Measurements from ENCODE around the gene TMEM248. TPM values are rescaled to one million over a fixed set of nuclear protein-coding genes. Genes with fewer than 3 reads are reported as not detected.

Gene TMEM248
- total RNA-seq, 3 donors from 2014 or later (not counting 1 experiment from before 2014, with no cell fraction given), result 97.3 to 105 (median 103) TPM

DNA sequence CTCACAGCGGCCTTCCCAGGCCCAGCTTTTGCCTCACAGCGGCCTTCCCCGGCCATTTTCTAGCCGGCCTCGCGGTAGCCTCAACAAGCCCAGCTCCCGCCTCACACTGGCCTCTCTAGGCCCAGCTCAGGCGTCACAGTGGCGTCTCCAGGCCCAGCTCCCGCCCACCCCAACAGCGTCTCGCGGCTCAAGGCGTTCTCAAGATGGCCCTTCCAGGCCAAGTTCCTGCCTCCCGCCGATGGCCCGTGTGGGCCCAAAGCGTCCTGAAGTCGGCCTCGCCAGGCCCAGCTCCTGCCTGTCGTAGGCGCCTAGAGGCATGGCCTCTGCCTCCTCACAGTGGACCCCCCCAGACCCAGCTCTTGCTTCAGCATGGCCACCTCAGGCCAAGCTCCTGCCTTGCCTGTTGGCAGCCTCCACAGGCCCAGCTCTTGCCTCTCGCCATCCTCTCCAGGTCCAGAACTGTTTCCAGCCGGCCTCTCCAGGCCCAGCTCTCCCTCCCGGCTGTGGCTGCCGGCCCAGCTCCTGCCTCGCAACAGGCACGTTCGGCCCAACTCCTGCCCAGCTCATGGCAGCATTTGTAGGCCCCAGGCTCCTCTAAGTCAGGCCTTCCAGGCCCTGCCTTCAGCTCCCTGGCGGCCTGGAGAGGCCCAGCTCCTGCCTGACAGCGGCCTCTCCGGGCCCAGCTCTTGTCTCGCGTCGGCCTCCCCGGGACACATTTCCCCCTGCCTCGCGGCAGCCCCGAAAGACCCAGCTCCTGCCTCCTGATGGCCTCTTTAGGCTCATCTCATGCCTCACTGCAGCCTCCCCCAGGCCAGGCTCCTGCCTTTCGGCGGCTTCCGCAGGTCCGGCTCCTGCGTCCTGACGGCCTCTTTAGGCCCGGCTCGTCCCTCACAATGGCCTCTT is 18.8 kb upstream of the TMEM248 start:
- H3K27me3 Mint-ChIP-seq (ENCODE audit: low read depth in 2 of 2), result no peaks in the 10 kb centered on the region
- H3K4me3 ChIP-seq (ENCODE audit: low read length), result no peak overlapping the region
- intact Hi-C loops (cut with micrococcal nuclease), result no loop called here
- no peak for ATAC-seq
- H3K27ac Mint-ChIP-seq, result peak overlapping the region in 1 of 2 donors; percentile 37
- no peak overlapping the region for H3K4me3 Mint-ChIP-seq
- no peaks in the 10 kb centered on the region for H3K36me3 Mint-ChIP-seq
- no peak for DNase-seq
- H3K36me3 ChIP-seq (ENCODE audit: control insufficient read depth, insufficient read depth, low read length), result peaks cover 2% of the 10 kb centered on the region
- no peaks in the 10 kb centered on the region for H3K4me1 ChIP-seq (ENCODE audit: control insufficient read depth, insufficient read depth, low read length)
- H3K27ac ChIP-seq (ENCODE audit: low read length), result no peak overlapping the region
- H3K27me3 ChIP-seq (ENCODE audit: control insufficient read depth, insufficient read depth, low read length), result no peaks in the 10 kb centered on the region
- no peaks in the 10 kb centered on the region for H3K9me3 ChIP-seq (ENCODE audit: control insufficient read depth, insufficient read depth, low read length)
- H3K4me1 Mint-ChIP-seq, result no peaks in the 10 kb centered on the region
- H3K9me3 Mint-ChIP-seq, result no peaks in the 10 kb centered on the region
- WGBS (ENCODE audit: insufficient coverage), result 97% methylated on average over 47 of the region's 47 CpGs
- TF ChIP-seq, protein P1, sequence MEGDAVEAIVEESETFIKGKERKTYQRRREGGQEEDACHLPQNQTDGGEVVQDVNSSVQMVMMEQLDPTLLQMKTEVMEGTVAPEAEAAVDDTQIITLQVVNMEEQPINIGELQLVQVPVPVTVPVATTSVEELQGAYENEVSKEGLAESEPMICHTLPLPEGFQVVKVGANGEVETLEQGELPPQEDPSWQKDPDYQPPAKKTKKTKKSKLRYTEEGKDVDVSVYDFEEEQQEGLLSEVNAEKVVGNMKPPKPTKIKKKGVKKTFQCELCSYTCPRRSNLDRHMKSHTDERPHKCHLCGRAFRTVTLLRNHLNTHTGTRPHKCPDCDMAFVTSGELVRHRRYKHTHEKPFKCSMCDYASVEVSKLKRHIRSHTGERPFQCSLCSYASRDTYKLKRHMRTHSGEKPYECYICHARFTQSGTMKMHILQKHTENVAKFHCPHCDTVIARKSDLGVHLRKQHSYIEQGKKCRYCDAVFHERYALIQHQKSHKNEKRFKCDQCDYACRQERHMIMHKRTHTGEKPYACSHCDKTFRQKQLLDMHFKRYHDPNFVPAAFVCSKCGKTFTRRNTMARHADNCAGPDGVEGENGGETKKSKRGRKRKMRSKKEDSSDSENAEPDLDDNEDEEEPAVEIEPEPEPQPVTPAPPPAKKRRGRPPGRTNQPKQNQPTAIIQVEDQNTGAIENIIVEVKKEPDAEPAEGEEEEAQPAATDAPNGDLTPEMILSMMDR (IDR thresholded peaks at IDR 0.05), result no peak

DNA sequence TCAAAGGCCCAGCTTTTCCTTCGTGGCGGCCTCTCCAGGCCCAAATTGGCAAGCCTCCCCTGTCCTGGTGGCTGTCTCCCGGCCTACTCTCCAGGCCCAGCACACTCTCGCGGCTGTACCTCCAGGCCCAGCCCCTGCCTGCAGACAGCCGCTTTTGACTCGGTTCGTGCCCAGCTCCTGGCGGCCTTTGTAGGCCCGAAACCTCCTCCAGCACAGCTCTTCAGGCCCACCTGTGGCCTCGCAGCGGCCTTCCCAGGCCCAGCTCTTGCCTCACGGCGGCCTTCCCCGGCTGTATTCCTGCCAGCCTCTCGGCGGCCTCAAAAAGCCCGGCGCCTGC is 18.2 kb upstream of the TMEM248 start:
- H3K27me3 Mint-ChIP-seq (ENCODE audit: low read depth in 2 of 2), result no peaks in the 10 kb centered on the region
- Histone ChIP-seq H3K36me3 (ENCODE audit: control insufficient read depth, insufficient read depth, low read length) (peaks cover 2% of the 10 kb centered on the region), H3K4me1 (ENCODE audit: control insufficient read depth, insufficient read depth, low read length) (no peaks in the 10 kb centered on the region), H3K27ac (ENCODE audit: low read length) (no peak overlapping the region), H3K9me3 (ENCODE audit: control insufficient read depth, insufficient read depth, low read length) (no peaks in the 10 kb centered on the region), H3K27me3 (ENCODE audit: control insufficient read depth, insufficient read depth, low read length) (no peaks in the 10 kb centered on the region), H3K4me3 (ENCODE audit: low read length) (no peak overlapping the region)
- no peak overlapping the region for H3K27ac Mint-ChIP-seq
- H3K36me3 Mint-ChIP-seq, result no peaks in the 10 kb centered on the region
- TF ChIP-seq, protein P1 (IDR thresholded peaks at IDR 0.05), result no peak
- intact Hi-C loops (cut with micrococcal nuclease), result no loop called here
- H3K4me3 Mint-ChIP-seq, result no peak overlapping the region
- WGBS (ENCODE audit: insufficient coverage), result 98% methylated on average over 19 of the region's 19 CpGs
- ATAC-seq (no peak), DNase-seq (no peak)
- H3K9me3 Mint-ChIP-seq, result no peaks in the 10 kb centered on the region
- no peaks in the 10 kb centered on the region for H3K4me1 Mint-ChIP-seq

DNA sequence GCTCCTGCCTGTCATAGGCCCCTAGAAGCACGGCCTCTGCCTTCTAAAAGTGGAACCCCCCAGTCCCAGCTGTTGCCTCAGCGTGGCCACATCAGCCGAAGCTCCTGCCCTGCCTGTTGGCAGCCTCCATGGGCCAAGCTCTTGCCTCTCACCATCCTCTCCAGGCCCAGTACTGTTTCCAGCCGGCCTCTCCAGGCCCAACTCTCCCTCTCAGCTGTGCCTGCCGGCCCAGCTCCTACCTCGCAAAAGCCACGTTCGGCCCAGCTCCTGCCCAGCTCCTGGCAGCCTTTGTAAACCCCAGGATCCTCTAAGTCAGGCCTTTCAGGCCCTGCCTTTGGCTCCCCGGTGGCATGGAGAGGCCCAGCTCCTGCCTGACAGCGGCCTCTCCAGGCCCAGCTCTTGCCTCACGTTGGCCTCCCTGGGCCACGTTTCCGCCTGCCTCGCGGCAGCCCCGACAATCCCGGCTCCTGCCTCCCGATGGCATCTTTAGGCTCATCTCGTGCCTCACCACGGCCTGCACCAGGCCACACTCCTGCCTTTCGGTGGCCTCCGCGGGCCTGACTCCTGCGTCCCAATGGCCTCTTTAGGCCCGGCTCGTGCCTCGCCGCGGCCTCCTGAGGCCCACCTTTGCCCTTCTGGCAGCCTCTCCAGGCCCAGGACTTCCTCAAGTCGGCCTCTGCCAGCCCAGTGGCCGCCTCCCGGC is 17.5 kb upstream of the TMEM248 start:
- no peaks in the 10 kb centered on the region for H3K9me3 Mint-ChIP-seq
- Histone ChIP-seq H3K4me3 (ENCODE audit: low read length) (no peak overlapping the region), H3K27ac (ENCODE audit: low read length) (no peak overlapping the region), H3K27me3 (ENCODE audit: control insufficient read depth, insufficient read depth, low read length) (no peaks in the 10 kb centered on the region), H3K4me1 (ENCODE audit: control insufficient read depth, insufficient read depth, low read length) (no peaks in the 10 kb centered on the region), H3K9me3 (ENCODE audit: control insufficient read depth, insufficient read depth, low read length) (no peaks in the 10 kb centered on the region), H3K36me3 (ENCODE audit: control insufficient read depth, insufficient read depth, low read length) (peaks cover 2% of the 10 kb centered on the region)
- H3K4me3 Mint-ChIP-seq, result no peak overlapping the region
- no peaks in the 10 kb centered on the region for H3K27me3 Mint-ChIP-seq (ENCODE audit: low read depth in 2 of 2)
- TF ChIP-seq, protein P1 (IDR thresholded peaks at IDR 0.05), result no peak
- intact Hi-C loops (cut with micrococcal nuclease), result no loop called here
- peak overlapping the region in 1 of 2 donors; percentile 48 for H3K27ac Mint-ChIP-seq
- no peaks in the 10 kb centered on the region for H3K36me3 Mint-ChIP-seq
- 95% methylated on average over 32 of the region's 32 CpGs for WGBS (ENCODE audit: insufficient coverage)
- no peaks in the 10 kb centered on the region for H3K4me1 Mint-ChIP-seq
- no peak for ATAC-seq
- DNase-seq, result no peak
